HG02870 (cell line): ENCODE measurements around the gene GDF7.

Experiments
- ATAC-seq: cut with Tn5 transposase; IDR thresholded peaks from one replicate; pipeline ENCODE4 v1.9.1; 2021; ENCODE audit warnings: mild to moderate bottlenecking, moderate library complexity; ENCODE audit not compliant: unreplicated experiment

GDF7 gene

DNA sequence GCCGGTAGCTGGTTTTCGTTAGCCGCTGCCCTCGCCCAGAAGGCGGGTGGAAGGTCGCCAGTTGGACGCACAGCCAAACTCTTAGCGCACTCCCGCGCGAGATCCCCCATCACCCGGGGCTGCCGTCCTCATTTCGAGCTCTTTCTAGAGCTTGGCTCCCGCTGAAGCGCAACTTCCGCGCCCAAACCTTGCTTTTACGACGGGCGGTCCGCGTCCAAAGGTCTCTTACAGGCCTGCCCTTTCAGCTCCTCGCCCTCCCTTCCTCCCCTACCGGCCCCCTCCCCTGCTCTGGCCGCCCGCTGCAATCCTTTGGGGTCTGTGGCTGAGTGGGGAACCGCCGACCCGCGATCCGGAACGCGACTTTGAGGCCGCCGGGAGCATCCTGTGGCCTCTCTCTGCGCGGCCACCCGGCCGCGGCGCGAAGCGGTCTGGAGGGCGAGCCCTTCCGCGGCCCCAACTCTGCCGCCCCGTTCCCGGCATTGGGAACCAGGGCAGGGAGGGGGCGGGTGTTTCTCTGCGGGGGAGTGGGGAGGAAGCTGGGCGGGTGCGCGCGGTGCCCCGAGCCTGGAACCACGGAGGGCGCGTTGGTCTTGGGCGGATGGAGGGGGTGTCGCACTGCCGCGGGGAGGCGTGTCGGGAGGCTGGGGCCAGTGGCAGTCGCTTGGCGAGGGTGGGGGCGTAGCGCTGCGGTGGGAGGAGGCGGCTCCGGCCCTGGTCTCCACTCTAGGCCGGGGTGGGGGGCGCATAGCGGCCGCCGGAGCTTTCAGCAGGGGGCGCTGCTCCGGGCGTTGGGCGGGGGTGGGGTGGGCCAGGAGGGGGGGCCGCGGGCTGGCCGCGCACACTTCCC, at the start of gene GDF7:
Gene GDF7 (plus strand): TSS at position 841 of the 847 bp plus-strand sequence. CDS start 96 bp downstream, outside the sequence.
- ATAC-seq = no peak

DNA sequence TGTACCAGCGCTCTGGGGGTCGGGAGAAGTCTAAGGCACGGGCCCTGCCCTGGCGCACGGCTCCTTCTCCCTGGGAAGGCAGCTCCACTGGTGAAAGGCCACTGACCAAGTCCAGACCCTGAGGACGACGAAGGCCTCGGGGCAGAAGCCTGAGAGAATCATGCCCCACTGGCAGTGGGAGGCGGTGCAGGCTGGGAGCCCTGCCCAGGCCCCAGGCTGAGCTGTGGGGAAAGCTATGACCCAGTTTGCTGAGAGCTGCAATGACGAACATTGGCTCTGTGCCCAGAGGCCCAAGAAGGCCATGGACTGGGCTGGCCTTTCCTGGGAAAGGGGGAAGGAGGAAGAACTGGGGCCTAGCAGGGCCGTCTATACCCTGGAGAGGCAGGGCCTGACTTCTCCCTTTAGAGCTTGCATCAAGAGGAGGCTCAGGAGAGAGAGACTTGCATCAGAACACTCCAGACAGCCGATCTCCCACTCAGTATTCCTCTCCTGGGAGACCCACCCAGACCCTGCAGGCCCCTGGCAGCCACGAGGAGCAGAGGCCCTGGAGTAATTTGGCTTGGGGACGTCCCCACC, 49.0 kb upstream of the GDF7 start:
- no peak for ATAC-seq

DNA sequence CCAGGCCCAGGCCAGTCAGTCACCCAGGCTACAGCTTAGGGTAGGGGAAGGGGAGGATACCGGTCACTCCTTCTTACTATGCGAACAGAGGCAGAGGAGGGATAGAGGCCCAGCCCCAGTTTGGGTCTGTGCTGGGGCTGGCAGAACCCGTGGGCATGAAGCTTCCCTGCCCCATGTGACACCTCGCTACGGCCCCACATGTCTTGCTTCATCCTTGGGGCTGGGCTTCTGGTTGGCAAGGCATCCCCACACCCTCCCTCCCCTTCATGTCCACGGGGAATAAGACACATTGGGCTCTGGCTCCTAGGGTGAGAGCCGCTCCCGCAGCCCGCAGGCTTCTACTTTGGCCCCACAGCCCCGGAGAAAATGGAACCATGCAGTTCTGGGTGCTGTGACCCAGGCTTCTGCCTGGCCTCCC, 48.5 kb upstream of the GDF7 start:
- ATAC-seq = no peak

DNA sequence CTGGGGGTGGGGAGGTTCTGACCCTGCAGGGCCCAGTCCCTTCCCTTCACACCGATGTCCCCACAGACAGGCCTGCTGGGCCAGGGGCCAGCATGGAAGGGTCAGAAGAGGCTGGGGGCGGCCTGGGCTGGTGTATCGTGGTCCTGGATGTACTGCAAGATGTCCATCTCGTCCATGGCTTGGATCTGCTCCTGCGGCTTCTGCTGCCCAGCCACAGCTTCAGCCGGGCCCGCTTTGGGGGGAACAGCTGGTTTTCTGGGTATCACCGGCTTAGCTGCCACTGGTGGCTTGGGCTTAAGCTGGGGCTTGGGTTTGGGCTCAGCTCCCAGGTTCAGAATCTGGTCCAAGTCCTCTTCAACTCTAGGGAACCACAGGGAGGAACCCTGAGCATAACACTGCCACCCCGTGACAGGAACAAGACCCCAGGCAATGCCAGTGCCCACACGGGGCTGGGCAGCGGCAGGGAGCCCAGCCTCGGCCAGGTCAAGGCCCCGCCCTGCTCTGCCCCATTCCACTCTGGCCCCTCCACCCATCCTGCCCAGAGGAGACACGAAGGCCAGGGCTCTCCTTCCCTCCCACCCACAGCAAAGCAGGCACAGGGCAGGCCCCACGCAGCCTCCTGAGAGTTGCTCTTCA, 47.9 kb upstream of the GDF7 start:
- ATAC-seq = no peak

DNA sequence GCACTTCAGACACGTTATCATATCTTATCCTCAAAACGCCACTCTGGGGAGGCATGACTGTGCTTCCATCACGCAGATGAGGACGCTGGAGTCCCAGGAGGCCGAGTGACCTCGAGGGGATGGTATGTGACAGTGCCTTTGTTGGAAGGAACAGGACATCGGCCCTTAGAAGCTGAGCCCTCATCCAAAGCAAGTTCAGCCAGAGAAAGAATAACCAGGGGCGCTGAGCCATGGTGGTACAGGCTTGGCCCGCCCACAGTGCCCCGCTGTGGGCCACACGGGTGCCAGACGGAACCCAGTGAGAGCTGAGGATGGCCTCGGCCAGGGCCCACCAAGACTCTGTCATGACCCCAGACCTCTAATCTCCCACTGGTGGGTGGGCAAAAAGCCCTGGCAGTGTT, 47.3 kb upstream of the GDF7 start:
- ATAC-seq = no peak

DNA sequence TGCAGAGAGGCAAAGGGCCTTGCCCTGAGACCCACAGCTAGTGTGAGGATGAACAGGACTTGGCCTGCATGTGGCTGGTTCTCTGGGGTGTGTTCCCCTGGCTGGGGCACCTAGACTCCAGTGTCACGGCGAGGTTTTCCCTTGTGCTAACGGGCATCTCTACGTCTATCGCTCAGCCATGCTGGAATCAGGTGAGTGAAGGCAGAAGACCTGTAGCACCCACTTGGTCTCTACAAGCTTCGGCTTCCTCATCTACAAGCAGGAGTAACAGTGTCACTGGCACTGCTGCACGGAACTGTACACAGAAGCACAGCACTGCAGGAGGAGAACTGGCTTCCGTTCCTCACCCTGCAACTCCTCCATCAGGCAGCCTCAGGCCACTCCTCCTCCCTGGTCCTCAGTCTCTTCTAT, 46.7 kb upstream of the GDF7 start:
- no peak for ATAC-seq

DNA sequence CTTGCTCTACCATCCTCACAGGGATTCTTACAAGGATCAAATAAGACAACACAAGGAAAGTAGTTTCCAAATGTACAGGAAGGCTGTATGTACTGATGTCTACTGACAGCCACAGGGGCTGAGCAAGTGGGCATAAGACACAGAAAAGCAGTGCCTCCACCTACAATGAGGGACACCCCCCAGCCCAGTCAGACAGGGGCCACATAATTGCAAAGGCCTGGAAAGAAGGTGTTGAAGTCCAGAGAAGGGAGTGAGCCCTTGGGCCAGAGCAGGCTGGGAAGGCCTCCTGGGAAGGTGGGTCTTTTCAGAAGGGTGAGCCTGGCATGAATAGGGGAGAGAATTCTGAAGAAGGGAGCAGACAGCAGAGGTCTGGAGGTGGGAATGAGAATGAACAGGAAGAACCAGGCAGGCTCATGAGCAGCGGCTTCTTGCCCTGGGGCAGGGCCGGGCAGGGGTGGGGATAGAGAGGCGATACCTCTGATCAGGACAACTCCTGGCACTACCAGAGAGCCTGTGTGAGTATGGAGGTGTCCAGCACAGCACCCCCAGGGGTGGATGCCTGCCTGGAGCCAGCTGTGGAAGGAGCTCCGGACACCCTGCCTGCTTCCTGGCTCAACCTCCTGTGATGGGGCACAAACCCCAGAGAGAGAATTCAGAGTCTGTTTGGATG, 46.1 kb upstream of the GDF7 start:
- no peak for ATAC-seq

DNA sequence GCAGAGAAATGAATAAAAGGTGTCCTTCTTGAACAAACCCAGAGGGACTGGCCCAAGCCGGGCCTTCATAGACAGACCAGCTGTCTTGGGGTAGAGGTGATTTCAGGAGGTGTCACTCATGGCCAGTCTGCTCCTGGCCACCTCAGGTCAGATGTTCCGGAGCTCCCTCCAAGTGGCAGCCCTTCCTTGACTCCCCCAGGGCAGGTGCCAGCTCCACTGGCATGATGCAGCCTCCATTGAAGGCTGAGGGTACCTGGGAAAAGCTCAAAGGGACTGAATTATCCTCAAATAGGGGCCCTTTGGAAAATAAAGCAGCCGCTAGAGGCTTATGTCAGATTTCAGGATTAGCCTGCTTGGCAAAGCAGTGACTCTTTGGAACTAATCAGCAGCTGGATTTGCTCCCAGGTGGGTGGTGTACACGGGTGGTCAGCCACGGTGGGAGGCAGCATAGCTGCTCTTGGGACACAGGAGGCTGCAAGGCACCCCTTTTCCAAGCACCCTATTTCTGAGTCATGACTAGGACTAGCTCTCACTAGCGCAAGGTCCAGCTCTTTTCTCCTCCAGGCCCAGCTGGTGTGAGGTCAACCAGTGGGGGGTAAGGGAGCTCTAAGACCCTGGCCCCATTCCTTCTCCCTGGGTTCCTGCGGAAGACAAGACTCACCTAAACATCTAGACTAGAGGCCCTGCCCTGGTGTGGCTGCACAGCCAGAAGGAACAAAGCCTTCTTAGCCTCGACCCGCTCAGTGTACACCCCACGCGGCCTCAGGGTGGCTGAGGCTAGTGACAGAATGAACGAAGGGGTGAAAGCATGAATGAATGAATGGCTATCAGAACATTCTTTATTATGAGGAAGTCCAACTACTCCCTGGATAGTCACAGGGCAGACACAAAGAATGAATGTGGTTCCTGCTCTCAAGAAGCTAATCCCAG, 45.3 kb upstream of the GDF7 start:
- no peak for ATAC-seq

DNA sequence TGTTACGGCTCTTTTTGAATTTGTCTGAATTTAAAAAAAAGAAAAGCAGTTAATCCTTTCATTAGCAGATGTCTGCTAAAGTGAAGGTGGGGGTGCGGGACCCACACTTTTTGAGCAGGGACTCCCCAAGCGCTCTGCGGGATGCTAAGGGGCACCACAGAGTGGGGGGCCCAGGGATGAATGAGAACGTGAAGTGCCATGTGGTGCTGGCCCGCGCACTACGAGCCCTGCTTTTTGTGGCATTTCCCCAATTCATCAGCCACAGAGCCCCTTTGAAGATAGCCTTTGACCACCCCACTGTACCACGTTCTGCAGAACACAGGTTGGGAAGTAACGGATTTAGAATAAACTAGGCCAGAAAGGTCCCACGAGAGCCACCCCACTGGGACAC, 44.7 kb upstream of the GDF7 start:
- ATAC-seq = no peak

DNA sequence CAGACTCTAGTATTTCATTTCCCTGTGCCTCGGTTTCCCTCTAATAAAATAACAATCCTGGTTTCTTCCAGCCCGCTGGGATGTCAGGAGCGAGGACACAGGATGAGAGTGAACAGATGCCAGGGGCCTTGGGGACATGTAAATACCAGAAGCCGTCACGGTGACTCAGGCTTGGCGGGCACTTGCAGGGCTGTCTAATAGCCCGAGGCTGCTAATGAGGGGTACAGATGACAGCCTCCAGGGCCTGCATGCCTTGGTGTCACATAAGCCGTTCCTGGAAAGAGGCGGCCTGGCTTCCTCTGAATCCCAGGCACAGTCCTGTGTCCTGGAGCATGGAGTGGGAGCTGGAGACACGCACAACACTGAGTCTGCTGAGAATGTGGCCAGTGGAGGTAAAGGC, 44.2 kb upstream of the GDF7 start:
- ATAC-seq = no peak

DNA sequence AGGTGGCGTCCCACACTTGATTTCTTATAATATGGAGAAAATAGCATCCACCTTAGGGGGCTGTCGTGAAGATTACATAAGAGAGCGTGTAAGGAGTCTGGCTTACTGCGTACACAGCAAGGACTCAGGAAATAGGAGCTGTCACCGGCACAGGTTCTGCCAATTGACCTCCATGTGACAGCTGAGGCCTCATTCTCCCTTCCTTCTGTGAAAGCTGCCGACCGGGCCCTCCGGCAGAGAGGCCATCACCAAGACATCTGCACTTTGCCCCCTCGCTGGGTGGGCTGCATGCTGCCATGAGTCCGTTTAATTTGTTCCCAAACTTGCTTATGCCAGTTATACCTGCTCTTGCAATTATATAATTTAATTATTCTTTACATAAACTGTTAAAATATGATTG, 43.7 kb upstream of the GDF7 start:
- no peak for ATAC-seq

DNA sequence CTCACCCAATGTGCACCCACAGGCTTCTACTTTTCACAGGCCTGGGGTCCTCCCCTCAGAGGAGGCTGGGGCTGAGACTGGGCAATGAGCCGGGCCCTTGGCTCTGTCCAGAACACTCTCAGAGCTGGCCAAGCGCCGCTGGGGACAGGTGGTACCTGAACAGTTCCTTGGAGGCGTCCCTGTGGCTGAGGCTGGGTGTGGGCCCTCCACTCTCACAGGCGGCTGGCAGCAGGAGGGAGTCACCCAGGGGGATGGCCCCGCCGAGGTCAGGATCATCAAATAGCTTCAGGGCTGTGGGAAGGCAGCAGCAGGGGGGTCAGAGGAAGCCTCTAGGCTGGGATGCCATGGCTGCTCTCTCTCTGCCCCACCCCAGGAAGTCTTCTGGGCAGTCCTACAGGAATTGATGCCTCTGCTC, 43.2 kb upstream of the GDF7 start:
- ATAC-seq = no peak

DNA sequence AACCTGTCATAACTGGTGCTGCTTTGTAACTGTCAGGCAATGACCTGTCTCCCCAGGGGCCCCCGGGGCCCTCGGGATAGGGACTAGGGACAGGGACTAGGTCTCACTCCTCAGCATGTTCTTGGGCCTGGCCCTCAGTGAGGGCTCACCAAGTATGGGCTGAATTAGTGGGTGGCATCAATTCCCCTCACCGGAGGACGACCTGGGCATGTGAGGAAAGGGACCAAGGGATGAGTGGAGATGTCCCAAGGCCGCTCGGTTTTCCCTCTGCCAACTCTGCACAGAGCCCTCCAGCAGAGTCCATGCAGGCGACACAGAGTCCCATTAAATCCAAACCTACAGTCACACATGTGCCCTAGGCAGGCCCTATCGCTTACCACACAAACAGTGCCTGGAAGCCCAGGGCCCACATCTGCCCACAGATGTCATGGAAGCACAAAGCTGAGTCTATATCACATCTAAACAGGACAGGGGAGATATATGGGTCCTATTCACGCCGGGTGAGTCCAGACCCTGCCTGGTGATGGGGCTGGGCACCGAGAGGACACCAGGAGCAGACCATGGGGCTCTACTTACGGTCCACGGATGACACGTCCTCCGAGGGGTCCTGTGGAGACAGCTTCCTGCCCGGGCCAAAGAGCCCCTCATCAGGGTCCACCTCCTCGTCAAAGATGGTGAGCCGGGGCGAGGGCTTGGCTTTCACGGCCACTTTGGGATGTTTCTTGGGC, 42.6 kb upstream of the GDF7 start:
- ATAC-seq = no peak

DNA sequence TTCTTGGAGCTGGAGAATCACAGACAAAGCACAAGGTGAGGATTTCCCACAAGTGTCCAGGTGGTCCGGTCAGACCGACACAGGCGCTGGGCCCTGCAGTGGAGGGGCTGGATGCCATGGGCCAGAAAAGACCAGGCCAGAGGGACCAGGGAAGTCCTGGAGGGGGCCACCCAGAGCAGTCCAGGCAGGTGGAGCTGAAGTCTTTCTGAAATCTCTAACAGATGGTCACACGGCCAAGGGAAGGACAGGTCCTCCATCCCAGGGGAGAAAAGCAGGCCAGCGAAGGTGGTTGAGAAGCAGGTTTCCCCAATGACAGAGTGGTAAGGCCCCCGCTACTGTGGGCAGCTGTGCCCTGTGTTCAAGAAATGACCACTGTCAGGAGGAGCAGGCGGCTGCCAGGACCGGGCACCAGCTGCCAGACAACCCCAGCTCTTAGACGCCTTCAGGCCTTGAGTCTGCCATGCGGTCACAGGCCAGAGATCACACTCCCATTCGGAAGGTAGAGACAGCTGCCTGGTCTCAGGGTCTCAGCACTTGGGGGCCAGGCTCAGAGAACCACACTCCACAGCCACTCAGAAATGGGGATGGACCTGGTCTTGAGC, 42.0 kb upstream of the GDF7 start:
- ATAC-seq = no peak

DNA sequence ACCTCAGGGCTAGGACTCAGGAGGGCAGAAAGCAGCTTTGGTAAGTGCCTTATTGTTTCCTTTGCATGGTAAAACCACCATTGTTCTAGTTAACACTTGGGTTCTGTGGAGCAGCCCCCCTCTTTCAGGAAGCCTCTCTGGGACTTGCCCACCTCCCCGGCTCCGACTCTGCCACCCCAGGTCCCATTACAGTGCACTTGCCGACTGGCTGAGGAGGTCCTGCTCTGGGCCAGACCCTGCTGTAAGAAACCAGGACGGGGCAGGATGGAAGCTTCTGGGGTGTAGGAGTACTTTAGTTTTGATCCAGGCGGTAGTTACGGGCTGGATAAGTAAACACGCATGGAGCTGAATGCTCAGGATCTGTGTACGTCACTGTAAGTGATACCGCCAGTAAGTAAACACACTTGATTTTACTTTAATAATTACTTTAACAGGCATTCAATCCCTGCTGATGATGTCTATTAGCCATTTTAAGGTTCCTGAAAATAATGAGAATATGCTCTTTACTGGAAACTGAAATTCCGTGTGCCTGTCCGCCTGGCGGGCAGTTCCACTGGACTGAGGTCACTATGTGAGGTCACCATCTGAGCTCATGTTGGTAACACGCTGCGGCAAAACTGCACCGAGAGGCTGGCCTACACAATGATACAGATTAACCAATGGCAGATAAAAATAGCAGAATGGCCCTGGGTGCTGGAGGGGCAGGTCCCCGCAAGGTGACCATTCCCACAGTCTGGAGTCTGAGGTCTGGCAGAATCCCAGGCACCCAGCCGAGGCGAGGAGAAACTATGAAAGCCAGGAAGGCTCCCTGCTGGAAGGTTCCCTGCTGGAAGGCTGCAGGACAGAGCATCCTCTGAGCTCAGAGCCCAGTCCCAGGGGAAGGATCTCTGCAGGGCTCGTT, 41.2 kb upstream of the GDF7 start:
- no peak for ATAC-seq

DNA sequence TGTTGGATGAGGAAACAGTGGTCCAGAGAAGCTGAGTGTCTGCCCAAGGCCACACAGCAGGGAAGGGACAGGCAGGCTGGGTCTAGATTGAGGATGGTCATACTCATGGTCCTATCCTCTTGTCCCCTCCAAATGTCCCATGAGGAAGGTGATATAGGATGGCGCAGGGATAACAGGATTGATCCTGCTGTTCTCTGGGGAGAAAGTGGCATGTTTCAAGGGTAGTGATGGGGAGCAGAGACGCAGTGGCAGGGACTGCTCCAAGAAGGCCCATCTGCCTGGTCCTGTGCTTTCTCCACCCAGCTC, 40.6 kb upstream of the GDF7 start:
- ATAC-seq = no peak

DNA sequence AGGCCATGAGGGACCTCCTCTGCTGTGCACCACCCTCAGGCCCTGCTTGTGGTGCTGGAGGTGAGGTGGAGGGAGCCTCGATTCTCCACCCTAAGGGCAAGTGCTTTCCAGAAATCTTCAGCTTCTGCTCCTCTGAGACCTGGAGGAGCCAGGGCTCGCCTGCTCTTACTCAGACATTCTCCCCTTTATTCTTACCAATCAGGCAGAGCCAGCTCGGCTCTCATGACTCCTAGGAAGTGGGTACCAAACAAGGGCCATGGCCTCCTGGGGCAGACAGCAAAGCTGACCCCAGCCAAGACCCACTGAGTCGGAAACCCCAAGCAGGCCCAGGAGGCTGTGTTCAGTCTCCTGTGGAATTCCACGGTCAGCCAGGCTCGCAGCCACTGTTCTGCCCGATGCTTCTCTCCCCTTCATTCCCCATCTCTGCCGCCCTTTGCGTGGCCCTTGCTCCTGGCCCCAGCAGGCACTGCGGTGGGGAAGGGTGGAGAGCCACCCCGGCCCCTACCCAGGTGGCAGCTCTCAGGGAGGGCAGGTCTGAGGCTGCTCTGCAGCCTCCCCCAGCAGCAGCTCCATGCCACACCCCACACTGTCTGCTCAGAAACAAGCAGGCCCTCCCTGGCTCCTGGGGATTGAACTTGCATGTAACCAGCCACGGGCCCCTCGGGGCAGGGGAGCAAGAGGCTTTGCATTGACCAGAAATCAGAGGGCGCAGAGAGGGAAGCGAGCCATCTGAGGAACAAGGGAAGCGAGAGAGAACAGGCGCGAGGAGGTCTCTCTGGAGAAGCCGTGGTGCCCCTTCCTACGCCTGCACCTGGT, 40.0 kb upstream of the GDF7 start:
- ATAC-seq = no peak
